NOMO-1 treated with dmso at 0.1 percent for 144 hours (cell line): ENCODE measurements around the gene AASS.
"Not testable (repeated sequence)": the region's sequence is repeated elsewhere in the genome, so short reads cannot be mapped to it uniquely, and the experiment has no call there.

Experiments
- DNase-seq: peaks from one replicate; lab custom pipeline; 2025; ENCODE audit not compliant: unreplicated experiment; lab: John Stamatoyannopoulos, UW

Gene AASS

GRCh38 chr7:122143751-122144711 is at the start of gene AASS:
AASS (minus strand) TSS chr7:122144249; CDS start chr7:122133726, 10,523 bp downstream.
- DNase-seq: no peak

GRCh38 chr7:122188785-122189184 is 44.7 kb upstream of the AASS start:
- no peak for DNase-seq

GRCh38 chr7:122183106-122183505 is 39.1 kb upstream of the AASS start:
- no peak for DNase-seq

- DNase-seq: no peak
These were observed 38.0 kb upstream of the AASS start for GRCh38 chr7:122182081-122182480.

- not testable (repeated sequence) for DNase-seq
These were observed 28.1 kb upstream of the AASS start for GRCh38 chr7:122172144-122172543.

- DNase-seq: no peak
These were observed 22.7 kb upstream of the AASS start for GRCh38 chr7:122166740-122167139.

- no peak for DNase-seq
These were observed 22.2 kb upstream of the AASS start for GRCh38 chr7:122166275-122166674.

GRCh38 chr7:122161628-122162027 is 17.6 kb upstream of the AASS start:
- DNase-seq: no peak

- no peak for DNase-seq
These were observed 11.5 kb upstream of the AASS start for GRCh38 chr7:122155566-122155965.

- no peak for DNase-seq
These were observed 4.8 kb upstream of the AASS start for GRCh38 chr7:122148878-122149277.

GRCh38 chr7:122148081-122148480 is 4.0 kb upstream of the AASS start:
- no peak for DNase-seq

GRCh38 chr7:122145937-122146645 is 2.0 kb upstream of the AASS start:
- no peak for DNase-seq

- no peak for DNase-seq
These were observed 686 bp downstream of the AASS start for GRCh38 chr7:122143376-122143750.

- DNase-seq: no peak
These were observed 3.1 kb downstream of the AASS start for GRCh38 chr7:122140918-122141317.

- DNase-seq: no peak
These were observed 6.6 kb downstream of the AASS start for GRCh38 chr7:122137251-122138077.

- DNase-seq: no peak
These were observed 7.3 kb downstream of the AASS start for GRCh38 chr7:122136639-122137245.

- DNase-seq: no peak
These were observed 8.0 kb downstream of the AASS start for GRCh38 chr7:122136078-122136477.

GRCh38 chr7:122135275-122135674 is 8.8 kb downstream of the AASS start:
- no peak for DNase-seq

- not testable (repeated sequence) for DNase-seq
These were observed 9.3 kb downstream of the AASS start for GRCh38 chr7:122134793-122135192.

- no peak for DNase-seq
These were observed 10.6 kb downstream of the AASS start for GRCh38 chr7:122133477-122133876.

GRCh38 chr7:122132341-122132740 is 11.7 kb downstream of the AASS start:
- no peak for DNase-seq
